Measurements from ENCODE around the gene ADPGK. TPM values are rescaled to one million over a fixed set of nuclear protein-coding genes. Genes with fewer than 3 reads are reported as not detected.

ADPGK gene
- polyA plus RNA-seq, 3 donors: 138 to 283 (median 152) TPM

DNA sequence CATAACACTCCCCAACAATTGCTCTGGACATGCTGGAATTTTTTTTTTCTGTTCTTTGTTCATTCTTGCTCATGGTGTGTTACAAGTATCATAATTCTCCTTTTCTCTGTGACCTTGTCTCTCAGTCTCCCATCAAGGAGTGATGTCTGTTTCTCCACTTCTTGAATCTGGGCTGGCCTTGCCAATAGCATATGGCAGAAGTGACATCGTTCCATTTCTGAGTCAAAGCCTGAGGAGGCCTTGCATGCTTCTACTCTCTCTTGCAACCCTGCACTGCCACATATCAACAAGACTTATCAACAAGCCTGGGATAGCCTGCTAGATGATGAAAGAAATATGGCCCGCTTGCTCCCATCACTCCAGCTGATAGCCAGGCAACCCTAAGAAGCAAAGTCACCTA is 8.9 kb upstream of the ADPGK start:
- WGBS (ENCODE audit: insufficient coverage): 100% methylated on average over 2 of the region's 2 CpGs
- TF ChIP-seq CTCF (IDR thresholded peaks at IDR 0.05): no peak
- intact Hi-C loops (cut with micrococcal nuclease): loop anchor here in 1 of 2 donors (10.0 kb wide), 1 partner anchor 292 kb away; no protein-coding TSS in a partner anchor
- no peak for DNase-seq
- Histone ChIP-seq H3K4me3 (replicated peaks in 1 of 3; ENCODE audit: low read depth in 2 of 3, low read length in 3 of 3) (no peak overlapping the region), H3K9ac (ENCODE audit: insufficient read depth, low read length, poor library complexity, severe bottlenecking) (no peak overlapping the region), H3K4me1 (ENCODE audit: control insufficient read depth in 1 of 2, insufficient read depth in 2 of 2, low read length in 2 of 2) (peaks cover 9 to 13% of the 10 kb centered on the region in 2 donors), H3K27me3 (ENCODE audit: control insufficient read depth in 2 of 2, insufficient read depth in 2 of 2, low read length in 2 of 2) (peaks cover 29 to 36% of the 10 kb centered on the region in 2 donors), H3K4me2 (replicated peaks; ENCODE audit: extremely low read depth, low read length, poor library complexity, severe bottlenecking) (no peak overlapping the region), H2AFZ (ENCODE audit: insufficient read depth, low read depth, low read length, poor library complexity, severe bottlenecking) (no peak overlapping the region), H3K79me2 (ENCODE audit: insufficient read depth, low read length) (no peaks in the 10 kb centered on the region), H3K36me3 (replicated peaks in 1 of 2; ENCODE audit: control insufficient read depth in 1 of 2, insufficient read depth in 2 of 2, low read length in 2 of 2) (no peaks in the 10 kb centered on the region), H4K20me1 (ENCODE audit: insufficient read depth, low read length) (no peaks in the 10 kb centered on the region), H3K27ac (ENCODE audit: low read depth in 1 of 2, low read length in 2 of 2) (no peak overlapping the region), H3K9me3 (replicated peaks in 1 of 2; ENCODE audit: control insufficient read depth in 1 of 2, insufficient read depth in 1 of 2, low read length in 2 of 2) (peaks cover 0 to 4% of the 10 kb centered on the region in 2 donors)
- peaks cover 2 to 6% of the 10 kb centered on the region in 2 donors for H3K36me3 Mint-ChIP-seq
- no peak overlapping the region for H3K4me3 Mint-ChIP-seq
- H3K27me3 Mint-ChIP-seq (ENCODE audit: low read depth in 3 of 3): peaks cover 24 to 51% (median 33%) of the 10 kb centered on the region in 3 donors
- peaks cover 0 to 6% (median 0%) of the 10 kb centered on the region in 7 donors for H3K9me3 Mint-ChIP-seq
- no peak overlapping the region for H3K27ac Mint-ChIP-seq
- peaks cover 9% of the 10 kb centered on the region for H3K4me1 Mint-ChIP-seq

DNA sequence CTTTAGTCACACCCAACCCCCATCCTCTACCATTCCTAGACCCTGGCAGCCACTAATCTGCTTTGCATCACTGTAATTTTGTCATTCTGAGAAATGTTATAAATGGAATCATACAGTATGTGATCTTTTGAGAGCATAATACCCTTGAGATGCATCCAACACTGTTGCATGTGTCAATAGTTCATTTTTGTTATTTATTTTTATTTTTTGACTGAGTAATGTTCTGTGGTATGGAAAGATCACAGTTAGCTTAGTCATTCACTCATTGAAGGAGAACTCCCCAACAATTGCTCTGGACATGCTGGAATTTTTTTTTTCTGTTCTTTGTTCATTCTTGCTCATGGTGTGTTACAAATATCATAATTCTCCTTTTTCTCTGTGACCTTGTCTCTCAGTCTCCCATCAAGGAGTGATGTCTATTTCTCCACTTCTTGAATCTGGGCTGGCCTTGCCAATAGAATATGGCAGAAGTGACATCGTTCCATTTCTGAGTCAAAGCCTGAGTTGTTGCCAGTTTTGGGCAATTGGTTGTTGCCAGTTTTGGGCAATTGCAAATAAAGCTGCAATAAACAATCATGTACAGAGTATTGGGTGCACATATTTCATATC is 6.8 kb upstream of the ADPGK start:
- no peaks in the 10 kb centered on the region for H3K36me3 Mint-ChIP-seq
- Histone ChIP-seq H3K4me3 (replicated peaks in 1 of 3; ENCODE audit: low read depth in 2 of 3, low read length in 3 of 3) (no peak overlapping the region), H3K9me3 (replicated peaks in 1 of 2; ENCODE audit: control insufficient read depth in 1 of 2, insufficient read depth in 1 of 2, low read length in 2 of 2) (no peaks in the 10 kb centered on the region), H3K36me3 (replicated peaks in 1 of 2; ENCODE audit: control insufficient read depth in 1 of 2, insufficient read depth in 2 of 2, low read length in 2 of 2) (no peaks in the 10 kb centered on the region), H3K4me2 (replicated peaks; ENCODE audit: extremely low read depth, low read length, poor library complexity, severe bottlenecking) (no peak overlapping the region), H3K79me2 (ENCODE audit: insufficient read depth, low read length) (no peaks in the 10 kb centered on the region), H3K4me1 (ENCODE audit: control insufficient read depth in 1 of 2, insufficient read depth in 2 of 2, low read length in 2 of 2) (no peaks in the 10 kb centered on the region), H2AFZ (ENCODE audit: insufficient read depth, low read depth, low read length, poor library complexity, severe bottlenecking) (no peak overlapping the region), H4K20me1 (ENCODE audit: insufficient read depth, low read length) (no peaks in the 10 kb centered on the region), H3K27ac (ENCODE audit: low read depth in 1 of 2, low read length in 2 of 2) (no peak overlapping the region), H3K9ac (ENCODE audit: insufficient read depth, low read length, poor library complexity, severe bottlenecking) (no peak overlapping the region), H3K27me3 (ENCODE audit: control insufficient read depth in 2 of 2, insufficient read depth in 2 of 2, low read length in 2 of 2) (peaks cover 13 to 18% of the 10 kb centered on the region in 2 donors)
- no peak for TF ChIP-seq CTCF (IDR thresholded peaks at IDR 0.05)
- no peak overlapping the region for H3K4me3 Mint-ChIP-seq
- H3K9me3 Mint-ChIP-seq: peaks cover 0 to 2% (median 0%) of the 10 kb centered on the region in 7 donors
- H3K27ac Mint-ChIP-seq: no peak overlapping the region
- H3K27me3 Mint-ChIP-seq (ENCODE audit: low read depth in 3 of 3): peaks cover 12 to 32% (median 15%) of the 10 kb centered on the region in 3 donors
- peaks cover 2% of the 10 kb centered on the region for H3K4me1 Mint-ChIP-seq
- WGBS (ENCODE audit: insufficient coverage): no CpG with 5 or more reads among the region's 1 CpG
- intact Hi-C loops (cut with micrococcal nuclease): loop anchor here in 1 of 2 donors (10.0 kb wide), 1 partner anchor 294 kb away; no protein-coding TSS in a partner anchor
- DNase-seq: peak in 1 of 3 donors; percentile 19
